Measurements from ENCODE around the gene STMND1. TPM values are rescaled to one million over a fixed set of nuclear protein-coding genes. Genes with fewer than 3 reads are reported as not detected.

Gene STMND1
- total and polyA plus RNA-seq, 10 of the 15 experiments (the other 5 are each of a cell fraction or from before 2014, with no cell fraction given), result 0.15 TPM; not detected in 9

DNA sequence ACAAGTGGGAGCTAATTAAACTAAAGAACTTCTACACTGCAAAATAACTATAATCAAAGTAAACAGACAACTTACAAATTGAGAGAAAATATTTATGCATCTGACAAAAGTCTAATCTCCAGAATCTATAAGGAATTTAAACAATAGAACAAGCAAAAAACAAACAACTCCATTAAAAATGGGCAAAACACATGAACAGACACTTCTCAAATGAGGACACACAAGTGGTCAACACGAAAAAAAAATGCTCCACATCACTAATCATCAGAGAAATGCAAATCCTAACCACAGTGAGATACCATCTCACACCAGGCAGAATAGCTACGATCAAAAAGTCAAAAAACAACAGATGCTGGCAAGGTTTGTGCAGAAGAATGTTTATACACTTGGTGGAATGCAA, 36.2 kb downstream of the STMND1 start (continued):
- TF ChIP-seq, protein P1, sequence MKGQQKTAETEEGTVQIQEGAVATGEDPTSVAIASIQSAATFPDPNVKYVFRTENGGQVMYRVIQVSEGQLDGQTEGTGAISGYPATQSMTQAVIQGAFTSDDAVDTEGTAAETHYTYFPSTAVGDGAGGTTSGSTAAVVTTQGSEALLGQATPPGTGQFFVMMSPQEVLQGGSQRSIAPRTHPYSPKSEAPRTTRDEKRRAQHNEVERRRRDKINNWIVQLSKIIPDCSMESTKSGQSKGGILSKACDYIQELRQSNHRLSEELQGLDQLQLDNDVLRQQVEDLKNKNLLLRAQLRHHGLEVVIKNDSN (IDR thresholded peaks at IDR 0.05; ENCODE audit: borderline replicate concordance, extremely low read length, insufficient read depth, low read depth, low read length), result no peak
- TF ChIP-seq POU2F2 (IDR thresholded peaks at IDR 0.05; ENCODE audit: borderline replicate concordance, low read depth, low read length) (no peak), ATF7 (IDR thresholded peaks at IDR 0.05; ENCODE audit: low read depth) (no peak)

DNA sequence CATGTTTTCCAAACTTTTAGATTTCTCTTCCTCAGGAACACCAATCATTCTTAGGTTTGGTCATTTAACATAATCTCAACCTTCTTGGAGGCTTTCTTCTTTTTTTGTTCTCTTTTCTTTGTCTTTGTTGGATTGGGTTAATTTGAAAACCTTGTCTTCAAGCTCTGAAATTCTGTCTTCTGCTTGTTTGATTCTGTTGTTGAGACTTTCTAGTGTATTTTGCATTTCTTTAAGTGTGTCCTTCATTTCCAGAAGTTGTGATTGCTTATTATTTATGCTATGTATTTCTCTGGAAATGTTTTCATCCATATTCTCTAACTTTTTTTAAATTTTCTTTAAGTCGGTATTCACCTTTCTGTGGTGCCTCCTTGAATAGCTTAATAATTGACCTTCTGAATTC, 42.2 kb downstream of the STMND1 start:
- Histone ChIP-seq H4K20me1 (ENCODE audit: control insufficient read depth, insufficient read depth) (no peaks in the 10 kb centered on the region), H3K4me3 (no peak overlapping the region), H2AFZ (ENCODE audit: control insufficient read depth, low read depth, low read length) (no peak overlapping the region), H3K79me2 (ENCODE audit: control insufficient read depth, insufficient read depth, low read length) (no peaks in the 10 kb centered on the region), H3K27ac (ENCODE audit: control insufficient read depth, insufficient read depth) (no peak overlapping the region), H3K9ac (ENCODE audit: control insufficient read depth, insufficient read depth, low read length) (no peak overlapping the region), H3K4me1 (ENCODE audit: control insufficient read depth, insufficient read depth, low read length) (no peaks in the 10 kb centered on the region), H3K36me3 (ENCODE audit: control insufficient read depth in 2 of 2, insufficient read depth in 2 of 2, low read length in 1 of 2) (no peaks in the 10 kb centered on the region), H3K4me2 (ENCODE audit: control insufficient read depth, insufficient read depth) (no peak overlapping the region), H3K9me3 (replicated peaks; ENCODE audit: control insufficient read depth, insufficient read depth, low read length) (no peaks in the 10 kb centered on the region), H3K27me3 (replicated peaks in 1 of 2; ENCODE audit: control insufficient read depth in 2 of 2, insufficient read depth in 2 of 2, low read length in 1 of 2) (no peaks in the 10 kb centered on the region)
- ATAC-seq (no peak), DNase-seq (ENCODE audit: low read depth, low spot score) (no peak), FAIRE-seq (no peak)
- in situ Hi-C loops (cut with MboI), result no loop called here
- SMC1A ChIA-PET (ENCODE audit: uncharacterized antibody, unreplicated experiment), result no interaction called here
- POLR2A ChIA-PET, result no interaction called here
- RAD21 ChIA-PET (ENCODE audit: unreplicated experiment), result no interaction called here
- no TSS peak for BruUV-seq (replicated peaks)
- WGBS (ENCODE audit: insufficient coverage, insufficient replicate concordance, low lambda C conversion rate, missing lambda C conversion rate), result 77% methylated on average over 1 of the region's 1 CpG
- CTCF ChIA-PET, result no interaction called here
- intact Hi-C loops (cut with micrococcal nuclease; ENCODE audit: unreplicated experiment), result no loop called here
- TF ChIP-seq IKZF1 (conservative IDR thresholded peaks at IDR 0.05) (no peak), ZSCAN29 (IDR thresholded peaks at IDR 0.05) (no peak), BACH1 (IDR thresholded peaks at IDR 0.05; ENCODE audit: borderline replicate concordance) (no peak), MYC (IDR thresholded peaks at IDR 0.05; ENCODE audit: insufficient read depth, insufficient read length, insufficient replicate concordance, low read length, severe bottlenecking) (no peak), BHLHE40 (IDR thresholded peaks at IDR 0.05; ENCODE audit: borderline replicate concordance in 1 of 2, low read depth in 2 of 2, low read length in 1 of 2) (no peak), ZZZ3 (IDR thresholded peaks at IDR 0.05; ENCODE audit: control insufficient read depth, insufficient read length, low read depth) (no peak), ETV6 (conservative IDR thresholded peaks at IDR 0.05 in 1 of 2, IDR thresholded peaks at IDR 0.05 in 1 of 2; ENCODE audit: borderline replicate concordance in 1 of 2, low read depth in 1 of 2) (no peak), SIX5 (IDR thresholded peaks at IDR 0.05; ENCODE audit: low read depth, low read length, severe bottlenecking) (no peak), NFYA (IDR thresholded peaks at IDR 0.05; ENCODE audit: borderline replicate concordance, low read depth, low read length) (no peak), BCL11A (IDR thresholded peaks at IDR 0.05; ENCODE audit: low read depth, low read length) (no peak), GATAD2B (conservative IDR thresholded peaks at IDR 0.05; ENCODE audit: low read depth) (no peak)
- TF ChIP-seq, protein P1 (IDR thresholded peaks at IDR 0.05; ENCODE audit: borderline replicate concordance, extremely low read length, insufficient read depth, low read depth, low read length), result no peak
- TF ChIP-seq, protein P2, sequence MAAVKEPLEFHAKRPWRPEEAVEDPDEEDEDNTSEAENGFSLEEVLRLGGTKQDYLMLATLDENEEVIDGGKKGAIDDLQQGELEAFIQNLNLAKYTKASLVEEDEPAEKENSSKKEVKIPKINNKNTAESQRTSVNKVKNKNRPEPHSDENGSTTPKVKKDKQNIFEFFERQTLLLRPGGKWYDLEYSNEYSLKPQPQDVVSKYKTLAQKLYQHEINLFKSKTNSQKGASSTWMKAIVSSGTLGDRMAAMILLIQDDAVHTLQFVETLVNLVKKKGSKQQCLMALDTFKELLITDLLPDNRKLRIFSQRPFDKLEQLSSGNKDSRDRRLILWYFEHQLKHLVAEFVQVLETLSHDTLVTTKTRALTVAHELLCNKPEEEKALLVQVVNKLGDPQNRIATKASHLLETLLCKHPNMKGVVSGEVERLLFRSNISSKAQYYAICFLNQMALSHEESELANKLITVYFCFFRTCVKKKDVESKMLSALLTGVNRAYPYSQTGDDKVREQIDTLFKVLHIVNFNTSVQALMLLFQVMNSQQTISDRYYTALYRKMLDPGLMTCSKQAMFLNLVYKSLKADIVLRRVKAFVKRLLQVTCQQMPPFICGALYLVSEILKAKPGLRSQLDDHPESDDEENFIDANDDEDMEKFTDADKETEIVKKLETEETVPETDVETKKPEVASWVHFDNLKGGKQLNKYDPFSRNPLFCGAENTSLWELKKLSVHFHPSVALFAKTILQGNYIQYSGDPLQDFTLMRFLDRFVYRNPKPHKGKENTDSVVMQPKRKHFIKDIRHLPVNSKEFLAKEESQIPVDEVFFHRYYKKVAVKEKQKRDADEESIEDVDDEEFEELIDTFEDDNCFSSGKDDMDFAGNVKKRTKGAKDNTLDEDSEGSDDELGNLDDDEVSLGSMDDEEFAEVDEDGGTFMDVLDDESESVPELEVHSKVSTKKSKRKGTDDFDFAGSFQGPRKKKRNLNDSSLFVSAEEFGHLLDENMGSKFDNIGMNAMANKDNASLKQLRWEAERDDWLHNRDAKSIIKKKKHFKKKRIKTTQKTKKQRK (IDR thresholded peaks at IDR 0.05; ENCODE audit: low read depth, low read length), result no peak

Measured in GM12878 (cell line).